ENCODE data around the gene TXNL1. TPM values are rescaled to one million over a fixed set of nuclear protein-coding genes. Genes with fewer than 3 reads are reported as not detected.

TXNL1 gene
- total and polyA plus RNA-seq, 2 of the 8 experiments (the other 6 are each of a cell fraction or from before 2014, with no cell fraction given) = 35.1 to 85.8 TPM

- Histone ChIP-seq H2AK5ac (ENCODE audit: low read depth, low read length) (no peak overlapping the region), H3K79me1 (ENCODE audit: low read depth, low read length) (no peaks in the 10 kb centered on the region), H4K91ac (replicated peaks; ENCODE audit: insufficient read length, low read length) (no peak overlapping the region), H2BK12ac (ENCODE audit: low read depth, low read length) (no peak overlapping the region), H3K4me1 (replicated peaks in 1 of 4; ENCODE audit: control insufficient read depth in 3 of 4, insufficient read depth in 4 of 4, low read length in 3 of 4) (no peaks in the 10 kb centered on the region), H2BK15ac (ENCODE audit: low read length) (no peak overlapping the region), H4K8ac (ENCODE audit: extremely low read depth, insufficient read depth, low read length) (no peak overlapping the region), H2BK120ac (replicated peaks; ENCODE audit: low read depth, low read length) (no peak overlapping the region), H4K5ac (ENCODE audit: insufficient read length, low read depth, low read length) (no peak overlapping the region), H3K27me3 (replicated peaks in 1 of 4; ENCODE audit: control insufficient read depth in 3 of 4, extremely low read depth in 1 of 4, insufficient read depth in 3 of 4, low read length in 3 of 4) (no peaks in the 10 kb centered on the region), H3K14ac (ENCODE audit: insufficient read length) (no peak overlapping the region), H3K23ac (ENCODE audit: insufficient read length) (no peak overlapping the region), H3K36me3 (ENCODE audit: control insufficient read depth in 2 of 4, insufficient read depth in 4 of 4, low read length in 3 of 4) (no peaks in the 10 kb centered on the region), H3K18ac (ENCODE audit: extremely low read depth, low read length) (no peak overlapping the region), H2AFZ (ENCODE audit: low read length) (no peak overlapping the region), H3K23me2 (ENCODE audit: low read depth, low read length) (no peaks in the 10 kb centered on the region), H4K20me1 (replicated peaks in 1 of 2; ENCODE audit: control insufficient read depth in 1 of 2, insufficient read depth in 2 of 2, low read length in 2 of 2) (no peaks in the 10 kb centered on the region), H3K4me3 (ENCODE audit: extremely low read depth in 1 of 4, insufficient read depth in 2 of 4, low read depth in 3 of 4, low read length in 4 of 4) (no peak overlapping the region), H3K56ac (replicated peaks; ENCODE audit: insufficient read length, low read depth, low read length) (no peak overlapping the region), H3K9me3 (ENCODE audit: insufficient read depth in 2 of 2, low read depth in 1 of 2, low read length in 1 of 2) (no peaks in the 10 kb centered on the region), H3K4me2 (ENCODE audit: insufficient read depth in 1 of 2, low read depth in 2 of 2, low read length in 2 of 2) (no peak overlapping the region), H2BK20ac (ENCODE audit: low read length) (no peak overlapping the region), H3K9ac (replicated peaks in 1 of 4; ENCODE audit: extremely low read depth in 1 of 4, low read depth in 3 of 4, low read length in 3 of 4) (no peak overlapping the region), H2BK5ac (ENCODE audit: low read depth, low read length) (no peak overlapping the region), H3K27ac (ENCODE audit: low read depth, low read length) (no peak overlapping the region), H3K79me2 (ENCODE audit: control insufficient read depth in 1 of 2, insufficient read depth in 2 of 2, low read length in 2 of 2) (no peaks in the 10 kb centered on the region; a peak in 2 of 4 replicates), H3K4ac (replicated peaks; ENCODE audit: insufficient read length, low read depth, low read length) (no peak overlapping the region)
- ChIA-PET POLR2A (ENCODE audit: partially characterized antibody) (interaction anchor here (0.6 kb wide), 1 partner anchor 29 kb away, joined by 4 read pairs; no protein-coding TSS in a partner anchor), CTCF (ENCODE audit: partially characterized antibody) (interaction anchor here (1.0 kb wide), 1 partner anchor 30 kb away, joined by 4 read pairs; no protein-coding TSS in a partner anchor)
- no peak for DNase-seq (ENCODE audit: low read depth in 1 of 2, low spot score in 2 of 2)
- no peak for TF ChIP-seq MAFK (IDR thresholded peaks at IDR 0.05; ENCODE audit: low read depth, low read length)
- TF ChIP-seq SP4 (IDR thresholded peaks at IDR 0.05; ENCODE audit: low read length) = no peak
- TF ChIP-seq ATF3 (IDR thresholded peaks at IDR 0.05; ENCODE audit: insufficient read depth, low read depth, low read length) = no peak
- TF ChIP-seq ASH2L (IDR thresholded peaks at IDR 0.05; ENCODE audit: low read length) = no peak
- TF ChIP-seq BRCA1 (IDR thresholded peaks at IDR 0.05; ENCODE audit: low read depth, low read length) = no peak
- TF ChIP-seq RNF2 (IDR thresholded peaks at IDR 0.05; ENCODE audit: borderline replicate concordance, low read depth, low read length, missing control alignments, poor library complexity, severe bottlenecking) = no peak
- no peak for TF ChIP-seq KDM1A (IDR thresholded peaks at IDR 0.05; ENCODE audit: borderline replicate concordance, low read length)
- no peak for TF ChIP-seq CREB1 (IDR thresholded peaks at IDR 0.05)
- no peak for TF ChIP-seq SP2 (IDR thresholded peaks at IDR 0.05; ENCODE audit: low read length)
- TF ChIP-seq JUN (IDR thresholded peaks at IDR 0.05; ENCODE audit: low read depth, low read length) = no peak
- TF ChIP-seq SP1 (IDR thresholded peaks at IDR 0.05; ENCODE audit: low read depth, low read length) = no peak
- no peak for TF ChIP-seq TAF1 (IDR thresholded peaks at IDR 0.05; ENCODE audit: low read depth, low read length)
- WGBS, 2 experiments (ENCODE audit: extremely low coverage in 1 of 2, insufficient coverage in 1 of 2, insufficient read length in 1 of 2, insufficient replicate concordance in 2 of 2, low coverage in 1 of 2, low lambda C conversion rate in 2 of 2, missing lambda C conversion rate in 1 of 2) = 86% methylated on average over 8 of the region's 8 CpGs; no CpG with 5 or more reads in 1 of the 2 experiments
- FAIRE-seq = no peak
Observed at GRCh38 chr18:56672391-56672790, 34.0 kb upstream of the TXNL1 start.

Measured in H1 (cell line).